ENCODE results near the gene MVK.

- no peak for TF ChIP-seq CTCF (conservative IDR thresholded peaks at IDR 0.05 in 1 of 2, IDR thresholded peaks at IDR 0.05 in 1 of 2; ENCODE audit: extremely low read depth in 1 of 2, insufficient read depth in 1 of 2, low read depth in 1 of 2, low read length in 2 of 2)
- no peak for TF ChIP-seq EZH2 (IDR thresholded peaks at IDR 0.05; ENCODE audit: borderline replicate concordance, low read length)
Observed at GRCh38 chr12:109532721-109533486, 40.7 kb upstream of the MVK start.
